ENCODE results near the gene RHAG. TPM values are rescaled to one million over a fixed set of nuclear protein-coding genes. Genes with fewer than 3 reads are reported as not detected.
"Not testable (repeated sequence)": the region's sequence is repeated elsewhere in the genome, so short reads cannot be mapped to it uniquely, and the experiment has no call there.

Gene RHAG
- 1.0 TPM for total RNA-seq
- 0.24 TPM for polyA plus RNA-seq

DNA sequence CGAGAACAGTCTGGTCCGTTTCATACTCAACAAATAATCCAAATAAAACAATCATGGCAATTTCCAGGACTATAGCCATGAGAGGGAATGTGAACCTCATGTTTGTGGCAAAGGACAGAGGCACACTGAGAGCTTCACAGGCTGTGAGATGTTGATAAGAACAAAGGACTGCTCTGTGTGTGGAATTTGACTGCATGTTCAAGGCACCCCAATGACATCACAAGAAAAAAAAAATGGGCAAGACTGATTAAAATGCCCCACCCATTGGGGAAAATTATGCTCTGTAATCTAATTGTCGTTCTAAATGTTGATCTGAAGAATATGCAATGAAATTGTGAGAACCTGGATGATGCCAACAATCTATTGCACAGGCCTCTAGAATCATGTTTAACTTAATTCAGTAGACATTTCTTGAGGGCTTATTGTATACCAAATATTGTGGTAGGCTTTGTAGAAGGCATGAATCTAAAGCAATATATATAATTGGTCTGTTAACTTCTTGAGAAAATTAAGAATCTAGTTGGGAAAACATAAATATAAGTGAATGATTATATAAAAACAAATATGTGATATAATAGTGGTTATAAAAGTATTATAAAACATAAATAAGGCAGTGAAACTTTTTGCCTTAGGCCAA, at the start of gene RHAG:
TSS of gene RHAG (minus strand) at position 127 of the 637 bp plus-strand sequence. CDS start at position 100, 27 bp downstream.
- H3K4me3 ChIP-seq (ENCODE audit: low read depth, low read length): no peak within 1 kb of the TSS
- no peak within 1 kb of the TSS for H3K27ac ChIP-seq (ENCODE audit: low read depth)
- WGBS: 65% methylated on average over 3 of the region's 3 CpGs
- no peak for DNase-seq (ENCODE audit: extremely low spot score)
- no peaks in the 10 kb centered on the region for H3K36me3 ChIP-seq (ENCODE audit: insufficient read depth)
- no peaks in the 10 kb centered on the region for H3K4me1 ChIP-seq (ENCODE audit: insufficient read depth)

DNA sequence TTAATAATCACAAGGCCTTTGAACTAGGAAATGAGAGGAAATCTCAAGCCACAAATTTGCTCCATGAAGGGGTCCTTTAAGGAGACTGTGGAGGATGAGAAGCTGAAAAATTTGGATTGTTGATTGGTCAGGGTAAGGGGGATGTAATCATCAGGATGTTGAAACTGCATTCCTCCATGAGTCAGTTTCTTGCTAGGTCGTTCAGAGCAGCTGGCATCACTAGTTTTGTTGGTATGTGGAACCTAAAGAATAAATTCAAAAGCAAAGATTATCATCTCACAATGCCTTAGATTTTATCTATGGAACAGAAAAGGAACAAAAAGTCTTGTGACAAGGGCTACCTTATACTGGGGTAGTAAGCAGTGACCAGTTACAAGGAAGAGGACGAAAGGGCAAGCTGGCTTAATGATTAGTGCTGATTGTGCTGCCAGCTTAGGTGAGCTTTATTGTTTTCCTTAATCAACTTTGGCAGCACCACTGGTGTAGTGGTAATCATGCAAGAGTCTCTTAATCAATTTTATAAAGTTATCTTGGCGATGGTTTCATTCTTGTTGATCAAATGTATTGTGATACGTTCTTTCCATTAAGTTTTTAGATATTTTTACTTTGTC, 40.1 kb upstream of the RHAG start:
- no peaks in the 10 kb centered on the region for H3K36me3 ChIP-seq (ENCODE audit: insufficient read depth)
- H3K27ac ChIP-seq (ENCODE audit: low read depth): no peak overlapping the region
- H3K4me1 ChIP-seq (ENCODE audit: insufficient read depth): no peaks in the 10 kb centered on the region
- no peak for DNase-seq (ENCODE audit: extremely low spot score)
- WGBS: 63% methylated on average over 4 of the region's 4 CpGs
- no peak overlapping the region for H3K4me3 ChIP-seq (ENCODE audit: low read depth, low read length)

DNA sequence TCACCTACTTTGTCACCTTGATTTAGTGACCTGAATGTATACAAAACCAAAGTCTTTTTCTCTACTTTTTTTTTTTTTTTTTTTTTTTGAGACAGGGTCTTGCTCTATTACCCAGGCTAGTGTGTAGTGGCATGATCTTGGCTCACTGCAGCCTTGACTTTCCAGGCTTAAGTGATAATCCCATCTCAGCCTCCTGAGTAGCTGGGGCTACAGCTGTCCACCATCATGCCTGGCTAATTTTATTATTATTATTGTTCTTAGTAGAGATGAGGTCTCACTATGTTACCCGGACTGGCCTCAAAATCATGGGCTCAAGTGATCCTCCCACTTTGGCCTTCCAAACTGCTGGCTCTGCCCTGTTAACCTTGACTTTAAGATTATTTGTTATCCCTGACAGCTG, 39.2 kb upstream of the RHAG start:
- Histone ChIP-seq H3K27ac (ENCODE audit: low read depth) (no peak overlapping the region), H3K4me3 (ENCODE audit: low read depth, low read length) (no peak overlapping the region), H3K4me1 (ENCODE audit: insufficient read depth) (no peaks in the 10 kb centered on the region), H3K36me3 (ENCODE audit: insufficient read depth) (no peaks in the 10 kb centered on the region)
- 76% methylated on average over 1 of the region's 1 CpG for WGBS
- no peak for DNase-seq (ENCODE audit: extremely low spot score)

DNA sequence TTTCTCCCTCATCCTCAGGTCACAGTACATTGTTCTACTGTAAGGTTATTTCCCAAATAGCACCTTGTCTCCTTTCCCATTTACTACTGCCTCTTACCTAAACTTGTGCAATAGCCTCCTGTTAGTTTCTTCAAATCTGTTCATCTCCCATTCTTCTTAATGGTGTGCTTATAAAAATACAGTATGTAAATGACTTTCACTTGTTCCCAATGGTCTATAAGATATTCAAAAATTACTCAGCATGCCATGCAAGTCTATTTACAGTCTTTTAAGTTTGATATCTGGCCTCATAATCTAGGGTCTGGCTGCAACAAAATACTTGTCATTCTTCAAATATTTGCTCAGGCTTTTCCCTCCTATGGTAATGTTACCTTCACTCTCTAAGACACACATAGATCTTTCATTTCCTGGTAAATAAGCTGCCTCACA, 31.5 kb upstream of the RHAG start:
- no peak overlapping the region for H3K4me3 ChIP-seq (ENCODE audit: low read depth, low read length)
- peak; percentile 31 for DNase-seq (ENCODE audit: extremely low spot score)

DNA sequence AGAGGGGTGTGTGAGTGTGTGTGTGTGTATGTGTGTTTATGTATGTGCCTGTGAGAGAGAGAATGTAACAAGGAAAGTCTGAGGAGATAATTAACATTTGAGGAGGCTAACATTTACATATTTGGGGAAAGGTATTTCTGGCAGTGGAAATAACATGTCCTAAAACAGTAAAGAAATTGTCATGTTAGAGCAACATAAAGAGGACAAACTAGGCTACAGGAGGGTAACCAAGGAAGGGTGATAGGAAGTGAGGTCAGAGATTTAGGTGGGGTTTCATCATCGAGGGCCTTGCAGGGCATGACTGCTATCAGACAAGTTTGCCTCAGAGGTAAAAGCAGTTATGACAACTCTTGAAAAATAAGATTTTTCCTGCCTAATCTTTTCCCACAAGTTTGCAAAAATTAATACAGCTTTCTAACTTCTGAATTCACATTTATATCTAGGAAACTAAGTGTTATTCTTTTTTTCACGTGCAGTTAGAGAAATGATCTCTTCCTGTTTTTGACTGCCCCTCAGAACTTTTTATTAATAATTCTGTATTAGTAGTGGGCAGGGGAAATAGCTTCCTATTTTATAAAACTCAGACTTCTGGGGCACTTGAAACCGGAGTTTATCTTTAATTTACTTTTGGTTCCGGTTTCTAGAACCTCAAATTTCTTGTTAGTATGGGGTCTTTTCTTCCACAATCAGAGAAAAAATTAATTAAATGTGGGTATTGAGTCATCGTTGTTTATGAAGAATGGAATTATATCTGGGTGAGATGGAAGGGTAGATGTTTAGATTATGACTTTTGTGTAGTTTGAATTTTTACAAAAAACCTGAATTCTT, 30.5 kb upstream of the RHAG start:
- 54% methylated on average over 5 of the region's 5 CpGs for WGBS
- DNase-seq (ENCODE audit: extremely low spot score): no peak
- no peaks in the 10 kb centered on the region for H3K4me1 ChIP-seq (ENCODE audit: insufficient read depth)
- H3K4me3 ChIP-seq (ENCODE audit: low read depth, low read length): no peak overlapping the region
- no peaks in the 10 kb centered on the region for H3K36me3 ChIP-seq (ENCODE audit: insufficient read depth)
- H3K27ac ChIP-seq (ENCODE audit: low read depth): no peak overlapping the region

More for the DNA sequence above, 31.5 kb upstream of the RHAG start:
- Histone ChIP-seq H3K27ac (ENCODE audit: low read depth) (no peak overlapping the region), H3K4me1 (ENCODE audit: insufficient read depth) (no peaks in the 10 kb centered on the region), H3K36me3 (ENCODE audit: insufficient read depth) (no peaks in the 10 kb centered on the region)

DNA sequence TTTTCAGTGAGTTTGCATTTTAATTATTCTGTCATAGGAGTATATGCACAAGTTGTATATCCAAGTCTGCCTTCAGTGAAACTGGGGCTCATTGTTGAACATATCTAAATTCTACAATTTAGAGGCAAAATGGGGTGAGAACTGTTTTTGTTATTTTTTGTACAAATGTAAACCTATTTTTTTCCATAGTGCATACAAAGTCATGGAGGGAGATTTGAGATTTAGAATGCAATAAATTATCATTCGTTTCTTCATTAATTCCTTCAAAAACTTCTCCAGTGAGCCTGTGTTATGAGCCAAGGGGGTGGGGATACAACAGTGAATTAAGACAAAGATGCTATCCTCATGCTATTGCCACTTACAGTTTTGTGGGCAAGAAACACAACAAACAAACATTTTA, 29.8 kb upstream of the RHAG start:
- 62% methylated on average over 1 of the region's 1 CpG for WGBS
- H3K27ac ChIP-seq (ENCODE audit: low read depth): no peak overlapping the region
- no peaks in the 10 kb centered on the region for H3K4me1 ChIP-seq (ENCODE audit: insufficient read depth)
- no peaks in the 10 kb centered on the region for H3K36me3 ChIP-seq (ENCODE audit: insufficient read depth)
- H3K4me3 ChIP-seq (ENCODE audit: low read depth, low read length): no peak overlapping the region
- DNase-seq (ENCODE audit: extremely low spot score): no peak

DNA sequence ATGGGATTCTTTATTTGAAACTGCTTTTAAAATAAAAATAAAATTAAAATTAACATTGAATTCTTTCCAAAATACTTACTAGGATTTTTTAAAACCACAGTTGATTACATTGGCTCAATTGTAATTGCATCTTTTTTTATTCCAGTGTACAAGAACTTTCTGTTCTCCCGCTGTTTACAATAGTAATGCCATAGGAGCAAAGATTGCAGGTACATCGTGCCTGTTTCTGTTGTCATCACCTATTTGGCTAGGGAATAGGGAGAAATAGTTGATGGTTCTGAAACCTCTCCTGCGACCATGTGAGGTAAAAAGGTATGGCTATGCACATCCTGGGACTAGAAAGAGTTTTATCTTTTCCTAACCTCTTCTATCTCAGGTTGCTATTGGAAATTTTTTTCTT, 28.2 kb upstream of the RHAG start:
- WGBS: 74% methylated on average over 3 of the region's 3 CpGs
- Histone ChIP-seq H3K27ac (ENCODE audit: low read depth) (no peak overlapping the region), H3K4me1 (ENCODE audit: insufficient read depth) (no peaks in the 10 kb centered on the region), H3K4me3 (ENCODE audit: low read depth, low read length) (no peak overlapping the region), H3K36me3 (ENCODE audit: insufficient read depth) (no peaks in the 10 kb centered on the region)
- DNase-seq (ENCODE audit: extremely low spot score): no peak

DNA sequence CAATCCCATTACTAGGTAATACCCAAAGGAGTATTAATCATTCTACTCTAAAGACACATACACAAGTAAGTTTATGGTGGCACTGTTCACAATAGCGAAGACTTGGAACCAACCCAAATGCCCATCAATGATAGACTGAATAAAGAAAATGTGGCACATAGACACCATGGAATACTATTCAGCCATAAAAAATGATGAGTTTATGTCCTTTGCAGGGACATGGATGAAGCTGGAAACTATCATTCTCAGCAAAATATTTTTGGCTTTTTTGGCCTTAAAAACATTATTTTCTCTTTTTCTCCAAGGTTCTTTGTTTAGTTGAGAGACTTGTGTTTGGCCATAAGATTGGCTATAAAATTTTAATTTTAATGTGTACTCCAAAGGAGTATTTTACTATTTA, 27.4 kb upstream of the RHAG start:
- 87% methylated on average over 1 of the region's 1 CpG for WGBS
- not testable (repeated sequence) for H3K4me3 ChIP-seq (ENCODE audit: low read depth, low read length); DNase-seq (ENCODE audit: extremely low spot score); H3K36me3 ChIP-seq (ENCODE audit: insufficient read depth); H3K27ac ChIP-seq (ENCODE audit: low read depth); H3K4me1 ChIP-seq (ENCODE audit: insufficient read depth)

DNA sequence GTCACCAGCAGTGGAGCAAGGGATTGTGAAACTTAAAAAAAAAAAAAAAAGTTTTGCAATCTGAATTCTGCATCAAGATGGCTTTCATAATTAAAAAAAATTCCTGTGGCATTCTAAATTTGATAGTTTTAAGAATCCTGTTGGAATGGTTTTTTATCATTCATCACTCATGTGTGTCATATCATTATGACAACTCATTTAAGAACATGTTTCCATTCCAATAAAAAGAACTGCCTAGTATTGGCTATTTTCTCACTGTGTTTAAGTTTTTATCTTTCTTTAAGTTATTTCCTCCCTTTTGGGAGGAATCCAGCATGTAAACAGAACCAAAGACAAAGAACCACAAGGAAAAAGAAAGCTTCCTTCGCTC, 26.2 kb upstream of the RHAG start:
- Histone ChIP-seq H3K4me1 (ENCODE audit: insufficient read depth) (no peaks in the 10 kb centered on the region), H3K36me3 (ENCODE audit: insufficient read depth) (no peaks in the 10 kb centered on the region), H3K4me3 (ENCODE audit: low read depth, low read length) (no peak overlapping the region), H3K27ac (ENCODE audit: low read depth) (no peak overlapping the region)
- no peak for DNase-seq (ENCODE audit: extremely low spot score)
- WGBS: 18% methylated on average over 1 of the region's 1 CpG

DNA sequence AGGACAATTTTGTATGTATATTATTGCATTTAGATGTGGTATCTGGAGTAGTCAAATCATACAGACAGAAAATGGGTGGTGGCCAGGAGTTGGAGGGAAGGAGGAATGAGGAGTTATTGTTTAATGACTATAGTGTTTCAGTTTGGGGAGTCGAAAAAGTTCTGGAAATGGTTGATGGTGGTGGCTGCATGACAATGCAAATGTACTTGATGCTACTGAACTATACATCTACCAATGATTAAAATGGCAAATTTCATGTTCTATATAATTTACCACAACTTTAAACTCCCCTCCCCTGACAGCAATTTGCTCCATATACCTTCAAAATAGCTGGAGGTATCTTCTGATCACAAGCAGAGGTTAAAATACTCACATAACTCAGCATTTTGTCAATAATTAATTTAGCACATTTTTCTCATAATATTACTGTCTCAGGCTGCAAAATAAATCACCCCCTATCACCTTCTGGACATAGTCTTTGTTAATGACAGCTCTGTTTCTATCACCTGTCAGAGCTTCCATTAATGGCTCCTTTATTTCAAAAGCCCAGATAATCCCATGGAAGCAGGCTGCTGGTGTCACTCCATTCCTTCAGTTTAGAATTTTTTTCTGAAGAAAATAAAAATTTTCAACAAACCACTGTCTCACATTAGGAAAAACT, 25.7 kb upstream of the RHAG start:
- 78% methylated on average over 1 of the region's 1 CpG for WGBS
- H3K4me1 ChIP-seq (ENCODE audit: insufficient read depth): no peaks in the 10 kb centered on the region
- H3K36me3 ChIP-seq (ENCODE audit: insufficient read depth): no peaks in the 10 kb centered on the region
- no peak overlapping the region for H3K4me3 ChIP-seq (ENCODE audit: low read depth, low read length)
- no peak for DNase-seq (ENCODE audit: extremely low spot score)
- no peak overlapping the region for H3K27ac ChIP-seq (ENCODE audit: low read depth)

DNA sequence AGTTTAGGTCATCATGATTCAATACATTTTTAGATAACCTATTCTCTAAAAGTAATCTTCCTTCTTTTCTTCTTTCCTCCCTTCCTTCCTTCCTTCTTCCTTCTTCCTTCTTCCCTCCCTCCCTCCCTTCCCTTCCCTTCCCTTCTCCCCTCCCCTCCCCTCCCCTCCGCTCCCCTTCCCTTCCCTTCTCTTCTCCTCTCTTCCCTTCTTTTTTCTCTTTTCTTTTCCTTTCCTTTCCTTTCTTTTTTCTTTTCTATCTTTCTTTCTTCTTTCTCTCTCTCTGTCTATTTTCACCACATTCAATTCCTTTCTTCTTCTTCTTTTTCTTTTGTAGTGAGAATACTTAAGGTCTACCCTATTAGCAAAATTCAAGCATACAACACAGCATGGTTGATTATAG, 17.3 kb upstream of the RHAG start:
- Histone ChIP-seq H3K36me3 (ENCODE audit: insufficient read depth) (no peaks in the 10 kb centered on the region), H3K27ac (ENCODE audit: low read depth) (no peak overlapping the region), H3K4me1 (ENCODE audit: insufficient read depth) (no peaks in the 10 kb centered on the region), H3K4me3 (ENCODE audit: low read depth, low read length) (no peak overlapping the region)
- no peak for DNase-seq (ENCODE audit: extremely low spot score)
- WGBS: 96% methylated on average over 1 of the region's 1 CpG

DNA sequence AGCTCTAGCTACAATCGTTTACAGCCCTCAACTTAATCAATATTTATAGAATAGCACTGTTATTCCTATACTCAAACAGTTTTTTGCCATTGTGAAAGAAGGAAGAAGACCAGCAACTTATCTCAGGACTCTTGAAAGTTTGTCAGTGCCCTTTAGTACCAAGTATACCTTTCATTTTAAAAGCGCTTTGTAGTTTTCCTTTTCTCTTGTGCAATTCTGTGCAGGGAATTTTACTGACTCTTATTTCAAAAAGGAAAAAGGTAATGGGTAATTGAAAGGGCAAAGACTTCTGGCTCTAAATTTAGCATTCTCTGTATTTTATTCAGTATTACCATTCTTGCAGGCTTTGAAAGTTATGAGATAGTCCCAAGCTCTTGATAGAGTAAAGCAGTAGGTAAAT, 16.8 kb upstream of the RHAG start:
- WGBS: 68% methylated on average over 2 of the region's 2 CpGs

DNA sequence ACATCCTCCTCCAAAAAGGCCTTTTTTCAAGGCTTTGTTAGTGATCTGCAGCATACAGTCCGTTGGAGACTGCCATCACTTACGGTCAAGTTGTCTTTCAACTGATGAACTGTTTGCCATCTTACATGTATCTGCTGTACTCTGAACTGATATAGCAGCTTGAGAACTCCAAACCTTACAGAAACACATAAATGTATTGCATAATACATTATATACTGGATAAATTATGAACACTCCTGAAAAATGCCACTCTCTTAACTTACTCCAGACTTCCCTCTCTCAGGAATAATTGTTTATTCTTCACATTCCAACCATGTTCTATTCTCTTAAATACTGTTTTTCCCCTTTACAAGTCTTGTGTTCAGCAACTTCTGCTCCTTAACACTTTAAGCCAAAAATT, 14.6 kb upstream of the RHAG start:
- H3K4me1 ChIP-seq (ENCODE audit: insufficient read depth): no peaks in the 10 kb centered on the region
- DNase-seq (ENCODE audit: extremely low spot score): no peak
- no peak overlapping the region for H3K27ac ChIP-seq (ENCODE audit: low read depth)
- 72% methylated on average over 2 of the region's 2 CpGs for WGBS
- no peaks in the 10 kb centered on the region for H3K36me3 ChIP-seq (ENCODE audit: insufficient read depth)
- H3K4me3 ChIP-seq (ENCODE audit: low read depth, low read length): no peak overlapping the region

More for the DNA sequence above, 16.8 kb upstream of the RHAG start:
- no peaks in the 10 kb centered on the region for H3K4me1 ChIP-seq (ENCODE audit: insufficient read depth)
- no peak overlapping the region for H3K4me3 ChIP-seq (ENCODE audit: low read depth, low read length)
- H3K36me3 ChIP-seq (ENCODE audit: insufficient read depth): no peaks in the 10 kb centered on the region
- H3K27ac ChIP-seq (ENCODE audit: low read depth): no peak overlapping the region
- DNase-seq (ENCODE audit: extremely low spot score): no peak

DNA sequence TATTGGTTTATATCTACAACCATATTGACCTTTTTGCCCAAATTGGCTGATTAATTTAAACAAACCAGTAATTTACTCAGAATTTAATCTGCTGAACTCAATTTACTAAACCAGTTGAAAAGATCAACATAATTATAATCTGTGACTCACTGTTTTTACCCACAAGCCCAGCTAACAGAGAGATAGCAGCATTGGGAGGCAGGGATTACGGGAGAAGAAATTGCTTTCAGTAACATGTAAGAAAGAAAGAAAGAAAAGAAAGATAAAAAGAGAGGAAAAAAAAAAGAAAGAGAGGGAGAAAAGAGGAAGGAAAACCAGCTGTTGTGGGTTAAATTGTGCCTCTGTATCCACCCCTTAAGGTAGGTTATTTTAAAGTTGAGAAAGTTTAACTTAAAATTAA, 13.3 kb upstream of the RHAG start:
- Histone ChIP-seq H3K36me3 (ENCODE audit: insufficient read depth) (no peaks in the 10 kb centered on the region), H3K27ac (ENCODE audit: low read depth) (no peak overlapping the region), H3K4me3 (ENCODE audit: low read depth, low read length) (no peak overlapping the region), H3K4me1 (ENCODE audit: insufficient read depth) (no peaks in the 10 kb centered on the region)
- 59% methylated on average over 1 of the region's 1 CpG for WGBS
- no peak for DNase-seq (ENCODE audit: extremely low spot score)

Measured in urinary bladder (tissue), 4 donors.